HEK293 (cell line): Measurements from ENCODE around the gene ADGRG7.

Source experiments
- CTCF ChIA-PET: fragments of 350-600 bp; formaldehyde crosslinking; extraction: SDS; loops from one replicate; lab custom pipeline; 2021; ENCODE audit warnings: antibody characterized with exemption; lab: Yijun Ruan, JAX
- POLR2A ChIA-PET: fragments of 300-600 bp; formaldehyde crosslinking; extraction: SDS; loops from one replicate; lab custom pipeline; 2020; ENCODE audit warnings: antibody characterized with exemption, inconsistent platforms; lab: Yijun Ruan, JAX
- H3K27ac ChIP-seq: fragments of 200-500 bp; sonication (Bioruptor generic); 2 replicates; pipeline ENCODE4 v1.5.1; 2014; ENCODE audit warnings: low read depth, low read length, control low read depth, inconsistent platforms; ENCODE audit errors: extremely low read depth
- H3K36me3 ChIP-seq, 2 experiments: fragments of 200-500 bp in 1 of 2; sonication (Bioruptor generic) in 1 of 2; 1 replicate in 1 of 2; 2 replicates in 1 of 2; pipeline ENCODE4 v1.5.1; 2014 to 2017; ENCODE audit warnings: inconsistent platforms in 2 of 2, low read length in 2 of 2; ENCODE audit not compliant: control insufficient read depth in 2 of 2, insufficient read depth in 1 of 2
- H3K4me1 ChIP-seq: fragments of 200-500 bp; sonication (Bioruptor generic); 2 replicates; pipeline ENCODE4 v1.5.1; 2014; ENCODE audit warnings: mild to moderate bottlenecking, low read length, inconsistent platforms; ENCODE audit not compliant: control insufficient read depth, insufficient read depth
- H3K4me3 ChIP-seq: 2 replicates; pipeline ENCODE4 v1.5.1; 2011; ENCODE audit warnings: low read depth, mild to moderate bottlenecking, control low read depth, low read length, moderate library complexity
- H3K9me3 ChIP-seq: fragments of 200-500 bp; sonication (Bioruptor generic); 2 replicates; pipeline ENCODE4 v1.5.1; 2014; ENCODE audit warnings: low read depth, low read length, inconsistent platforms; ENCODE audit not compliant: control insufficient read depth, insufficient read depth
- CTCF ChIP-seq: fragments of 450-650 bp; formaldehyde crosslinking; IDR thresholded peaks from 2 replicates; pipeline ENCODE4 v1.5.1; 2016; ENCODE audit warnings: missing biosample characterization, missing genetic modification characterization
- GLIS2 ChIP-seq: fragments of 450-650 bp; formaldehyde crosslinking; IDR thresholded peaks from 2 replicates; pipeline ENCODE4 v1.5.1; 2016; ENCODE audit warnings: missing biosample characterization, missing genetic modification characterization
- KLF10 ChIP-seq: fragments of 450-650 bp; IDR thresholded peaks from 2 replicates; pipeline ENCODE4 v1.5.1; 2018; ENCODE audit warnings: missing biosample characterization, mild to moderate bottlenecking, missing genetic modification characterization
- KLF8 ChIP-seq: fragments of 450-650 bp; formaldehyde crosslinking; IDR thresholded peaks from 2 replicates; pipeline ENCODE4 v1.5.1; 2016; ENCODE audit warnings: missing biosample characterization, missing genetic modification characterization
- PBX3 ChIP-seq: sonication (generic); formaldehyde crosslinking; IDR thresholded peaks from 2 replicates; pipeline ENCODE4 v1.8.1; 2022; ENCODE audit warnings: mild to moderate bottlenecking, moderate library complexity, missing genetic modification reagents
- PRDM4 ChIP-seq: fragments of 450-650 bp; formaldehyde crosslinking; IDR thresholded peaks from 2 replicates; pipeline ENCODE4 v1.5.1; 2017; ENCODE audit warnings: missing biosample characterization, missing genetic modification characterization
- ZBTB11 ChIP-seq: fragments of 450-650 bp; formaldehyde crosslinking; conservative IDR thresholded peaks from 2 replicates; pipeline ENCODE4 v1.5.1; 2016; ENCODE audit warnings: low read depth, missing biosample characterization, missing genetic modification characterization
- ZBTB48 ChIP-seq: fragments of 450-650 bp; formaldehyde crosslinking; IDR thresholded peaks from 2 replicates; pipeline ENCODE4 v1.5.1; 2016; ENCODE audit warnings: missing biosample characterization, missing genetic modification characterization
- ZNF10 ChIP-seq: fragments of 450-650 bp; formaldehyde crosslinking; IDR thresholded peaks from 2 replicates; pipeline ENCODE4 v1.5.1; 2017; ENCODE audit warnings: missing biosample characterization, missing genetic modification characterization
- ZNF214 ChIP-seq: fragments of 450-650 bp; formaldehyde crosslinking; IDR thresholded peaks from 2 replicates; pipeline ENCODE4 v1.5.1; 2017; ENCODE audit warnings: missing biosample characterization, mild to moderate bottlenecking, missing genetic modification characterization, borderline replicate concordance
- ZNF221 ChIP-seq: fragments of 450-650 bp; formaldehyde crosslinking; IDR thresholded peaks from 2 replicates; pipeline ENCODE4 v1.5.1; 2017; ENCODE audit warnings: missing biosample characterization, missing genetic modification characterization, borderline replicate concordance
- ZNF23 ChIP-seq: fragments of 450-650 bp; formaldehyde crosslinking; IDR thresholded peaks from 2 replicates; pipeline ENCODE4 v1.5.1; 2016; ENCODE audit warnings: missing biosample characterization, missing genetic modification characterization, borderline replicate concordance
- ZNF449 ChIP-seq: fragments of 450-650 bp; formaldehyde crosslinking; IDR thresholded peaks from 2 replicates; pipeline ENCODE4 v1.5.1; 2017; ENCODE audit warnings: missing biosample characterization, mild to moderate bottlenecking, missing genetic modification characterization, moderate library complexity
- ZNF48 ChIP-seq: fragments of 450-650 bp; formaldehyde crosslinking; IDR thresholded peaks from 2 replicates; pipeline ENCODE4 v1.5.1; 2016; ENCODE audit warnings: missing biosample characterization, missing genetic modification characterization
- ZNF530 ChIP-seq: fragments of 450-650 bp; formaldehyde crosslinking; IDR thresholded peaks from 2 replicates; pipeline ENCODE4 v1.5.1; 2016; ENCODE audit warnings: low read depth, missing biosample characterization, missing genetic modification characterization
- ZNF600 ChIP-seq: fragments of 450-650 bp; formaldehyde crosslinking; IDR thresholded peaks from 2 replicates; pipeline ENCODE4 v1.5.1; 2016; ENCODE audit warnings: missing biosample characterization, missing genetic modification characterization
- ZNF626 ChIP-seq: fragments of 450-650 bp; sonication (Bioruptor Pico); formaldehyde crosslinking; IDR thresholded peaks from 2 replicates; pipeline ENCODE4 v1.5.1; 2018; ENCODE audit warnings: missing biosample characterization, missing genetic modification characterization, inconsistent platforms
- ZNF654 ChIP-seq: fragments of 450-650 bp; formaldehyde crosslinking; IDR thresholded peaks from 2 replicates; pipeline ENCODE4 v1.5.1; 2016; ENCODE audit warnings: low read depth, missing biosample characterization, missing genetic modification characterization
- ZNF768 ChIP-seq: fragments of 450-650 bp; formaldehyde crosslinking; IDR thresholded peaks from 2 replicates; pipeline ENCODE4 v1.5.1; 2018; ENCODE audit warnings: missing biosample characterization, mild to moderate bottlenecking, missing genetic modification characterization
- ZNF792 ChIP-seq: fragments of 450-650 bp; formaldehyde crosslinking; IDR thresholded peaks from 2 replicates; pipeline ENCODE4 v1.5.1; 2016; ENCODE audit warnings: missing biosample characterization, missing genetic modification characterization
- TF ChIP-seq, protein P1 (sequence below): fragments of 450-650 bp; formaldehyde crosslinking; IDR thresholded peaks from 2 replicates; pipeline ENCODE4 v1.5.1; 2016; ENCODE audit warnings: missing biosample characterization, missing genetic modification characterization
- TF ChIP-seq, protein P2 (sequence below): fragments of 450-650 bp; formaldehyde crosslinking; IDR thresholded peaks from 2 replicates; pipeline ENCODE4 v1.5.1; 2016; ENCODE audit warnings: missing biosample characterization, missing genetic modification characterization

The ADGRG7 gene

DNA sequence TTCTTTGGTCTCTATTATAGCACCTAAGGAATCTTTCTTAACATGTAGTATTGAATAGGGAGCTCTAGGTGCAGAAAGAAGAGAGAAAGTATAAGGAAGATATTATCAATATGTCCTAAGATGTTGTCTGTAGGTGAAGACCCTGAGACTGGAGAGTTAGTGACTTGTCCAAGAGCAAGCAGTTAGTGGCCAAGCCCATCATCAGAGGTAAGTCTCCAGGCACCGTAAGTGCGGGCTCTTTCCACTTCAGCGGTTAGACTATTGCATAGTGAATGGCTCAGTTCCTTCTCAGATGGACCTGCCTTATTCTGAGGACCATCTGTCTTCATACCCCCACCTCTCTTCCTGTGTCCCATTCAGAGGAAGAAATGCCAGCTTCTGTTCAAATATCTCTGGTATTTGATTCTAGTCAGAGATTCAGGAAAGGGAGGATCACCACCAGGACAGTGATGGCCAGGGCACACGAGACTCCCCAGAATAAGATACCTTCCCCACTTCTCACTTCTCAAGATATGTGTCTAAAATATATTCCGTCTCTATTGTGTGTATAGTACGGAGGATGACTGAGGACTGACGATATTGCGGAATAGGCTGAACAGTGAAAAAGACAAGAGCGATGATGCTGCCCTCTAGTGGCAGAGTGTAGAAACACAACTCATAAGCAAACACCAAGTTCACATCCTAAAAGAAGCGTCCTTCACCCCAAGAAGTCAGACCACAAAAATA is 19.1 kb upstream of the ADGRG7 start (continued):
- TF ChIP-seq PBX3 (CRISPR knock-in tag) = no peak
- no peak for TF ChIP-seq ZNF792 (tag by site-specific recombination)
- TF ChIP-seq ZNF214 (tag by site-specific recombination) = no peak
- TF ChIP-seq ZNF530 (tag by site-specific recombination) = no peak
- TF ChIP-seq ZNF449 (tag by site-specific recombination) = no peak
- TF ChIP-seq GLIS2 (tag by site-specific recombination) = no peak
- no peak for TF ChIP-seq ZNF23 (tag by site-specific recombination)
- no peak for TF ChIP-seq ZBTB11
- TF ChIP-seq, protein P1, sequence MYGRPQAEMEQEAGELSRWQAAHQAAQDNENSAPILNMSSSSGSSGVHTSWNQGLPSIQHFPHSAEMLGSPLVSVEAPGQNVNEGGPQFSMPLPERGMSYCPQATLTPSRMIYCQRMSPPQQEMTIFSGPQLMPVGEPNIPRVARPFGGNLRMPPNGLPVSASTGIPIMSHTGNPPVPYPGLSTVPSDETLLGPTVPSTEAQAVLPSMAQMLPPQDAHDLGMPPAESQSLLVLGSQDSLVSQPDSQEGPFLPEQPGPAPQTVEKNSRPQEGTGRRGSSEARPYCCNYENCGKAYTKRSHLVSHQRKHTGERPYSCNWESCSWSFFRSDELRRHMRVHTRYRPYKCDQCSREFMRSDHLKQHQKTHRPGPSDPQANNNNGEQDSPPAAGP = no peak
- TF ChIP-seq KLF10 (tag by site-specific recombination) = no peak
- peak; percentile 73 for TF ChIP-seq ZNF654 (tag by site-specific recombination)
- peak; percentile 44; the same call in 1 of the 2 replicates for TF ChIP-seq CTCF (tag by site-specific recombination)
- TF ChIP-seq ZNF600 (tag by site-specific recombination) = 0 out of 2 replicates have a peak, but pooled peaks have one; percentile 25

GRCh38 chr3:100590840-100591147 is 18.6 kb upstream of the ADGRG7 start:
- no peaks in the 10 kb centered on the region for H3K9me3 ChIP-seq
- H3K36me3 ChIP-seq = no peaks in the 10 kb centered on the region
- POLR2A ChIA-PET = no interaction called here
- no peak overlapping the region for H3K4me3 ChIP-seq
- H3K4me1 ChIP-seq = no peaks in the 10 kb centered on the region
- no peak overlapping the region for H3K27ac ChIP-seq
- CTCF ChIA-PET = interaction anchor here (0.6 to 6.5 kb wide), 11 partner anchors 10 to 759 kb away, joined by 3 to 107 read pairs (median 3); no protein-coding TSS in a partner anchor
- no peak for TF ChIP-seq KLF8 (tag by site-specific recombination)
- TF ChIP-seq ZNF768 (tag by site-specific recombination) = no peak
- TF ChIP-seq ZNF626 = no peak
- TF ChIP-seq, protein P2, sequence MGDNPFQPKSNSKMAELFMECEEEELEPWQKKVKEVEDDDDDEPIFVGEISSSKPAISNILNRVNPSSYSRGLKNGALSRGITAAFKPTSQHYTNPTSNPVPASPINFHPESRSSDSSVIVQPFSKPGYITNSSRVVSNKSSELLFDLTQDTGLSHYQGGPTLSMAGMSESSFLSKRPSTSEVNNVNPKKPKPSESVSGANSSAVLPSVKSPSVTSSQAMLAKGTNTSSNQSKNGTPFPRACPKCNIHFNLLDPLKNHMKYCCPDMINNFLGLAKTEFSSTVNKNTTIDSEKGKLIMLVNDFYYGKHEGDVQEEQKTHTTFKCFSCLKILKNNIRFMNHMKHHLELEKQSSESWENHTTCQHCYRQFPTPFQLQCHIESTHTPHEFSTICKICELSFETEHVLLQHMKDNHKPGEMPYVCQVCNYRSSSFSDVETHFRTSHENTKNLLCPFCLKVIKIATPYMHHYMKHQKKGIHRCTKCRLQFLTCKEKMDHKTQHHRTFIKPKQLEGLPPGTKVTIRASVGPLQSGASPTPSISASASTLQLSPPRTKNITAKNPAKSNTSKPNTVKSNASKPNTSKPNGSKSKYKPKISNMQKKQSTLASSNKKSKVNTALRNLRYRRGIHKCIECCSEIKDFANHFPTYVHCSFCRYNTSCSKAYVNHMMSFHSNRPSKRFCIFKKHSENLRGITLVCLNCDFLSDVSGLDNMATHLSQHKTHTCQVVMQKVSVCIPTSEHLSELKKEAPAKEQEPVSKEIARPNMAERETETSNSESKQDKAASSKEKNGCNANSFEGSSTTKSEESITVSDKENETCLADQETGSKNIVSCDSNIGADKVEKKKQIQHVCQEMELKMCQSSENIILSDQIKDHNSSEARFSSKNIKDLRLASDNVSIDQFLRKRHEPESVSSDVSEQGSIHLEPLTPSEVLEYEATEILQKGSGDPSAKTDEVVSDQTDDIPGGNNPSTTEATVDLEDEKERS (tag by site-specific recombination) = no peak
- TF ChIP-seq ZNF221 = no peak
- TF ChIP-seq PRDM4 = no peak
- no peak for TF ChIP-seq ZNF10 (tag by site-specific recombination)
- TF ChIP-seq ZBTB48 (tag by site-specific recombination) = no peak
- no peak for TF ChIP-seq ZNF48 (tag by site-specific recombination)
